PC-9 (cell line): ENCODE measurements around the gene RGS9. TPM values are rescaled to one million over a fixed set of nuclear protein-coding genes. Genes with fewer than 3 reads are reported as not detected.

Experiments used
- BruUV-seq: library from RNA; stranded (reverse); fragments of 400-500 nt; replicated peaks from 2 replicates; lab custom pipeline; 2021; lab: Mats Ljungman, UMichigan
- CTCF ChIA-PET: fragments of 300-600 bp; sonication (Branson Sonifier 250); formaldehyde crosslinking; loops from one replicate; lab custom pipeline; 2022; ENCODE audit warnings: antibody characterized with exemption; lab: Charles Lee
- POLR2A ChIA-PET: fragments of 300-600 bp; sonication (Branson Sonifier 250); formaldehyde crosslinking; loops from one replicate; lab custom pipeline; 2022; ENCODE audit warnings: antibody characterized with exemption; ENCODE audit not compliant: unreplicated experiment; lab: Charles Lee
- DNase-seq, 2 experiments: peaks; one replicate each; pipeline versions ENCODE4 v3.0.0 to v3.0.0-alpha.2; 2015 to 2022; ENCODE audit warnings: mixed read lengths in 1 of 2
- H2AFZ ChIP-seq: fragments of 200-600 bp; sonication (generic); 2 replicates; pipeline ENCODE4 v1.8.1; 2017; ENCODE audit warnings: antibody characterized with exemption
- H3F3A ChIP-seq: fragments of 200-600 bp; sonication (generic); 2 replicates; pipeline ENCODE4 v1.8.1; 2017; ENCODE audit warnings: antibody characterized with exemption, mild to moderate bottlenecking, low read depth; ENCODE audit not compliant: insufficient read depth
- H3K27ac ChIP-seq: fragments of 200-600 bp; sonication (generic); 2 replicates; pipeline ENCODE4 v1.6.1; 2016; ENCODE audit warnings: mixed run types
- H3K27me3 ChIP-seq: fragments of 200-600 bp; sonication (generic); 2 replicates; pipeline ENCODE4 v1.6.1; 2016; ENCODE audit warnings: low read depth, mixed run types; ENCODE audit not compliant: insufficient read depth
- H3K36me3 ChIP-seq: fragments of 200-600 bp; sonication (generic); 2 replicates; pipeline ENCODE4 v1.6.1; 2016; ENCODE audit warnings: low read depth, mixed run types
- H3K4me1 ChIP-seq: fragments of 200-600 bp; sonication (generic); replicated peaks from 2 replicates; pipeline ENCODE4 v1.6.1; 2016; ENCODE audit warnings: mixed run types; ENCODE audit not compliant: insufficient read depth
- H3K4me2 ChIP-seq: fragments of 200-600 bp; sonication (generic); 2 replicates; pipeline ENCODE4 v1.6.1; 2017; ENCODE audit warnings: mixed run types
- H3K4me3 ChIP-seq: fragments of 200-600 bp; sonication (generic); 2 replicates; pipeline ENCODE4 v1.6.1; 2016; ENCODE audit warnings: mixed run types
- H3K79me2 ChIP-seq: fragments of 200-600 bp; sonication (generic); 2 replicates; pipeline ENCODE4 v1.6.1; 2017; ENCODE audit warnings: low read depth, mixed run types
- H3K9me2 ChIP-seq: fragments of 200-600 bp; sonication (generic); 2 replicates; pipeline ENCODE4 v1.8.1; 2017; ENCODE audit warnings: mild to moderate bottlenecking; ENCODE audit not compliant: insufficient read depth
- H3K9me3 ChIP-seq: fragments of 200-600 bp; sonication (generic); 2 replicates; pipeline ENCODE4 v1.8.1; 2016; ENCODE audit warnings: low read depth; ENCODE audit not compliant: insufficient read depth
- H4K20me1 ChIP-seq: fragments of 200-600 bp; sonication (generic); 2 replicates; pipeline ENCODE4 v1.8.1; 2017; ENCODE audit not compliant: insufficient read depth
- EZH2 ChIP-seq: fragments of 200-600 bp; sonication (generic); IDR thresholded peaks from 2 replicates; pipeline ENCODE4 v1.8.0; 2017; ENCODE audit warnings: antibody characterized with exemption, low read depth
- intact Hi-C: fragments of 100-400 bp; cut with micrococcal nuclease; formaldehyde crosslinking; loops from one replicate; pipeline ENCODE4 v1.10.0; 2022; ENCODE audit not compliant: unreplicated experiment
- total RNA-seq: library from RNA; stranded (reverse); gene quantifications from 2 replicates; pipeline ENCODE4 v1.2.3, GENCODE V29; 2021
- TF ChIP-seq, protein P1 (sequence below): fragments of 200-600 bp; sonication (generic); conservative IDR thresholded peaks from 2 replicates; pipeline ENCODE4 v1.6.1; 2017; ENCODE audit warnings: mixed run types, antibody characterized with exemption, mild to moderate bottlenecking, moderate library complexity

The RGS9 gene
- total RNA-seq, 1 experiment from 2014 or later = 6.1 TPM

DNA sequence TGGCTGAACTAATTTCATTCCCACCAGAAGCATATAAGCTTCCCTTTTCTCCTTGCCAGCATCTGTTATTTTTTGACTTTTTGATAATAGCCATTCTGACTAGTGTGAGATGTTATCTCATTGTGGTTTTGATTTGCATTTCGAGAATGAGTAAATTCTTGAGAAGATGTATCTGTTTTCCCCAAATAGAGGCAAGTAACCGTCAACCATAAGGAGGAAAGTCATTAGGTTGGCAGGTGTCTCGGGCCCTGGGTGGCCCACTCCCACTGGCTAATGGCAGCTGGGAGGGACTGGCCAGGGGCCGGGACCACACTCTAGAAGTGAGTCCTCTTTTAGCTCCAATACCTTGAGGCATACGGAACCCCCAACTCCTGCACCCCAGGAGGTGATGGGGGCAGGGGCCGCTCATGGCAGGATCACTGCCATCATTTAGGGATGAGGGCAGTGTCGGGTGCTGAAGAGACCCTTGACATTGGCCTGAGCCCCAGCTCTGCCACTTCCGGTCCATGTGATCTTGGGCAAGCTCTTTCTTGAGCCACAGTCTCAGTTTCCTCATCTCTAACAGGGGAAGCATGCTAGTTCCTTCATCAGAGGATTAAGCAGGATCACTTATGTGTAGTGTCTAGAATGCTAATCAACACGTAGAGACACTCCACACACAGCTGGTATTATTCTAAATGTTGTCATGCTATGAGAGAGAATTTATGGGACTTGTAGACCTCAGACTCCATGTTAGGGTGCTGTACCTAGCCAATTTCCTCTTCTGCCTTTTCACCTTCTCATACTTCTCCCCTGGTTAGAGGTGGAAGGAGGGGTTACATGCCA, 44.3 kb downstream of the RGS9 start:
- H3K4me2 ChIP-seq = no peak overlapping the region
- no peaks in the 10 kb centered on the region for H3K9me2 ChIP-seq
- H3K9me3 ChIP-seq = no peaks in the 10 kb centered on the region
- no peaks in the 10 kb centered on the region for H3K27me3 ChIP-seq
- H3K4me1 ChIP-seq = peaks cover 16% of the 10 kb centered on the region
- intact Hi-C loops = no loop called here
- no peak for DNase-seq
- no TSS peak for BruUV-seq
- no peak overlapping the region for H2AFZ ChIP-seq
- no peaks in the 10 kb centered on the region for H3K36me3 ChIP-seq
- H3F3A ChIP-seq = peaks cover 4% of the 10 kb centered on the region; the same call in 1 of the 2 replicates
- no peaks in the 10 kb centered on the region for H3K79me2 ChIP-seq
- CTCF ChIA-PET = interaction anchor here (0.6 kb wide), 1 partner anchor 39 kb away, joined by 11 read pairs; no protein-coding TSS in a partner anchor
- H4K20me1 ChIP-seq = no peaks in the 10 kb centered on the region
- TF ChIP-seq, protein P1, sequence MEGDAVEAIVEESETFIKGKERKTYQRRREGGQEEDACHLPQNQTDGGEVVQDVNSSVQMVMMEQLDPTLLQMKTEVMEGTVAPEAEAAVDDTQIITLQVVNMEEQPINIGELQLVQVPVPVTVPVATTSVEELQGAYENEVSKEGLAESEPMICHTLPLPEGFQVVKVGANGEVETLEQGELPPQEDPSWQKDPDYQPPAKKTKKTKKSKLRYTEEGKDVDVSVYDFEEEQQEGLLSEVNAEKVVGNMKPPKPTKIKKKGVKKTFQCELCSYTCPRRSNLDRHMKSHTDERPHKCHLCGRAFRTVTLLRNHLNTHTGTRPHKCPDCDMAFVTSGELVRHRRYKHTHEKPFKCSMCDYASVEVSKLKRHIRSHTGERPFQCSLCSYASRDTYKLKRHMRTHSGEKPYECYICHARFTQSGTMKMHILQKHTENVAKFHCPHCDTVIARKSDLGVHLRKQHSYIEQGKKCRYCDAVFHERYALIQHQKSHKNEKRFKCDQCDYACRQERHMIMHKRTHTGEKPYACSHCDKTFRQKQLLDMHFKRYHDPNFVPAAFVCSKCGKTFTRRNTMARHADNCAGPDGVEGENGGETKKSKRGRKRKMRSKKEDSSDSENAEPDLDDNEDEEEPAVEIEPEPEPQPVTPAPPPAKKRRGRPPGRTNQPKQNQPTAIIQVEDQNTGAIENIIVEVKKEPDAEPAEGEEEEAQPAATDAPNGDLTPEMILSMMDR = no peak
- TF ChIP-seq EZH2 = no peak
- no peak overlapping the region for H3K27ac ChIP-seq
- POLR2A ChIA-PET = no interaction called here
- no peak overlapping the region for H3K4me3 ChIP-seq

DNA sequence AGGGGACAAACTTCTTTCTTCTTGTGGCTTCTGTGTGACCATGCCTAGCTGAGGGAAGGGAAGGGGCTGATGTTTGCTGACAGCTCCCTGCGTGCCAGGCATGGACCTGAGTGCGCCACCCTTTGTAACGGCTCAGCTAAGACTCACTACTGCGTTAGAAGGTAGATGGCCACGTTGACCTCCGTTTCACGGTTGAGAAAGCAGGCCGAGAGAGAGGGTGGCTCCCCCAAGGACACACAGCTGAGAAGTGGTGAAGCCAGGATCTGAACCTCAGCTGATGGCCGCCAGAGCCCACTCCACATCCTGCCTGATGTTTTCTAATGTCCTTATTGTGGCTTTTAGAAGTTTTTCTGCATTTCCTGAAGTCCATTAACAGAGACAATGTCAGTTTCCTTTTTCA, 45.1 kb downstream of the RGS9 start:
- H3K4me1 ChIP-seq = peaks cover 16% of the 10 kb centered on the region
- H3K79me2 ChIP-seq = no peaks in the 10 kb centered on the region
- intact Hi-C loops = no loop called here
- H3K4me2 ChIP-seq = no peak overlapping the region
- CTCF ChIA-PET = no interaction called here
- no peak for DNase-seq
- no peaks in the 10 kb centered on the region for H3K36me3 ChIP-seq
- POLR2A ChIA-PET = no interaction called here
- H2AFZ ChIP-seq = no peak overlapping the region
- TF ChIP-seq EZH2 = no peak
- TF ChIP-seq, protein P1 = no peak
- H3K4me3 ChIP-seq = no peak overlapping the region
- no peaks in the 10 kb centered on the region for H3K9me2 ChIP-seq
- H4K20me1 ChIP-seq = no peaks in the 10 kb centered on the region
- BruUV-seq = no TSS peak
- H3K27ac ChIP-seq = no peak overlapping the region
- H3F3A ChIP-seq = peaks cover 4% of the 10 kb centered on the region; the same call in 1 of the 2 replicates
- no peaks in the 10 kb centered on the region for H3K9me3 ChIP-seq
- H3K27me3 ChIP-seq = no peaks in the 10 kb centered on the region

DNA sequence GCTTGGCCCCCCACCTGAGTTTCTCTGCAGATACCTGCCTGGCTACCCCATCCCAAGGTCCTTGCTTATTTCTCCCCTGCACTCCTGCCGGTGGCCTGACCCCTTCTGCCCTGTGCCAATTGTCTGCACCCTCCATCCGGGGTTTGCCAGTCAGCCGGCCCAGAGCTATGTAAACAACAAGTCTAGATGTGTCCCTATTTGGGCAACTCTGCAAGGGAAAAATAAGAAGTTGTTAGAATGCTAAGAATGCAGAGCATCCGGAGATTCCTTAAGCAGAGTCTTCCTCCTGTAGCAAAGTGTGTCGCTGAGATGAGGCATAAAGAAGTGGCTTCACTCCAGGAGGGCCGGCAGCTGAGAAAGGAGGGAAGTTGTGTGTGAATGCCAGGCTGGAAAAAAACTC, 46.6 kb downstream of the RGS9 start:
- Histone ChIP-seq H3K27me3 (no peaks in the 10 kb centered on the region), H3F3A (peaks cover 4% of the 10 kb centered on the region; the same call in 1 of the 2 replicates), H3K36me3 (no peaks in the 10 kb centered on the region), H3K4me2 (peak overlapping the region; percentile 23; the same call in 1 of the 2 replicates), H3K9me2 (no peaks in the 10 kb centered on the region), H4K20me1 (no peaks in the 10 kb centered on the region), H3K27ac (no peak overlapping the region), H3K79me2 (no peaks in the 10 kb centered on the region), H3K4me1 (peaks cover 16% of the 10 kb centered on the region), H2AFZ (no peak overlapping the region), H3K4me3 (no peak overlapping the region), H3K9me3 (no peaks in the 10 kb centered on the region)
- BruUV-seq = no TSS peak
- intact Hi-C loops = no loop called here
- TF ChIP-seq, protein P1 = no peak
- no peak for TF ChIP-seq EZH2
- DNase-seq = peak; percentile 60 to 84
- POLR2A ChIA-PET = interaction anchor here (0.6 kb wide), 3 partner anchors 77 to 1231 kb away, joined by 3 to 18 read pairs (median 3); no protein-coding TSS in a partner anchor
- CTCF ChIA-PET = no interaction called here
